ENCODE measurements around the gene TMEM98.
"Not testable (repeated sequence)": the region's sequence is repeated elsewhere in the genome, so short reads cannot be mapped to it uniquely, and the experiment has no call there.

Gene TMEM98

DNA sequence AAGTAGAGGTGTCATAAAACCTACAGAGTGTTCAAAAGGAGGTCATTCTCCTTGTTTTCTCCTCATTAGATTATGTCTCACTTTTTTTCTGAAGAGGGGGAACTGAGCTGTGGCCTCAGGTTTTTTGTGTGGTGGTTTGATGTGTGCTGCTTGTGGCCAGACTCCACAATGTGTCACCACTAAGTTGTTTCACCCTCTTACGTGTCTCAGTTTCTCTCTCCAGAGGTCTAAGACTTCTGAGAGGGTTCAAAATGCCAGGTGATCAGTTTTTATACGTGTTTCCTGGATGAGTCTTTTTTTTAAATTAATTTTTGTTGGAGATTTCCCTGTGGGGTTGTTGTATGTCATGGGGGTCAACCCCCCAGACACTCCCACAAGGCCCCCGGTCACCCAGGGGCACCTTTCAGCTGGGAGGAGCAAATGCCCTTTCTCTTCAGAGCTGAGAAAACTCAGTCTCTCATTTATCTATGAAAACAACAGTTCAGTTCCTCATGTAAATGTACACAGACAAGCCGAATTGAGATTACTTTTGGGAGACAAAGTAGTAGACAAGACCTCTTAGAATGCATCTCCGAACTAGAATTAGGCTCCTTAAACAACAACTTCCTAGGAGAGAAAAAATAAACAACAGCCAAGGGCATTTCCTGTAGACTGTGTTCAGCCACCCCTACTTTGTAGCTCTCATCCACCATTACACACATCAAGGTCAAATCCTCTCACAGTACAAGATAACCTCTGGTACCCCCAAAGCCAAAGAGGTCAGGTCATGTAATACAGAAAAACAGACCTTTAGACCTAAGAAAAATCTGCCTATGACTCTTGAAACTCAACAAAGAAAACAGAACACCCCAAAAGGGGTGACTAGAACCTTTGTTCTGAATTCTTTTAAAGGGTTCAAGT, 23.9 kb upstream of the TMEM98 start:
- H2AFZ ChIP-seq (ENCODE audit: low read depth, low read length) = no peak overlapping the region
- no peaks in the 10 kb centered on the region for H3K9me3 ChIP-seq (ENCODE audit: low read length)
- H3K27me3 ChIP-seq (ENCODE audit: insufficient read depth, low read length) = peaks cover 4% of the 10 kb centered on the region
- H3K4me3 ChIP-seq (ENCODE audit: low read length) = no peak overlapping the region
- H3K4me1 ChIP-seq (ENCODE audit: insufficient read depth, low read length) = no peaks in the 10 kb centered on the region
- H3K36me3 ChIP-seq (ENCODE audit: insufficient read depth, low read length) = no peaks in the 10 kb centered on the region

DNA sequence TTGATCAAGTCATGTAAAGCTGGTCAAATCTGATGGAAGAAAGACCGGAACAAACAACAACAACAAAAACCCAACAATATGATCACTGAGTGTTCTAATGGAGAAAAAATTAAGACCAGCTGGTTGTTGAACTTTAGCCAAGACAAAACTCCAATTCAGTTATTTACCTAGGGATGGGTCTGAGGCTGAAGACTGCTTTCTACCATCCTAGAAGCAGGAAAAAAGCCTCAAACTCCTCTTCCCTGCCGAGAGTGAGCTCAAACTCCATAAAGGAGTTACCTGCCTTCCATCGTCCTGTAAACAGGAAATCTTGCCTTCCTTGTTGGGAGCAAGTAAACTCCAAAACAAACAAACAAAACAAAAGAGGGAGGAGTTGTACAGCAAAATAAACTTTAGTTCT, 23.1 kb upstream of the TMEM98 start:
- no peaks in the 10 kb centered on the region for H3K4me1 ChIP-seq (ENCODE audit: insufficient read depth, low read length)
- H3K27me3 ChIP-seq (ENCODE audit: insufficient read depth, low read length) = peaks cover 4% of the 10 kb centered on the region
- H2AFZ ChIP-seq (ENCODE audit: low read depth, low read length) = no peak overlapping the region
- no peaks in the 10 kb centered on the region for H3K36me3 ChIP-seq (ENCODE audit: insufficient read depth, low read length)
- no peak overlapping the region for H3K4me3 ChIP-seq (ENCODE audit: low read length)
- H3K9me3 ChIP-seq (ENCODE audit: low read length) = no peaks in the 10 kb centered on the region

DNA sequence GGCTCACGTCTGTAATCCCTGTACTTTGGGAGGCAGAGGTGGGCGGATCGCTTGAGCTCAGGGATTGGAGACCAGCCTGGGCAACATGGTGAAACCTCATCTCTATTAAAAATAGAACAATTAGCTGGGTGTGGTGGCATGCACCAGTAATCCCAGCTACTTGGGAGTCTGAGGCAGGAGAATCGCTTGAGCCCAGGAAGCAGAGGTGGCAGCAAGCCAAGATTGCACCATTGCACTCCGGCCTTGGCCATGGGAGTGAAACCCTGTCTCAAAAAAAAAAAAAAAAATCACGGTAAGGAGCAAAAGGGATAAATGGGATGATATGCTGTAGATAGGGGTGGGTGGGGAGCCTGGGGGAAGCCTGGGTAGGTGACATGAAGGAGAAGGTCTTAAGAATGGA, 20.4 kb upstream of the TMEM98 start:
- Histone ChIP-seq H3K27me3 (ENCODE audit: insufficient read depth, low read length) (peaks cover 7% of the 10 kb centered on the region), H3K36me3 (ENCODE audit: insufficient read depth, low read length) (no peaks in the 10 kb centered on the region), H2AFZ (ENCODE audit: low read depth, low read length) (no peak overlapping the region), H3K4me1 (ENCODE audit: insufficient read depth, low read length) (peaks cover 3% of the 10 kb centered on the region), H3K4me3 (ENCODE audit: low read length) (no peak overlapping the region), H3K9me3 (ENCODE audit: low read length) (no peaks in the 10 kb centered on the region)

DNA sequence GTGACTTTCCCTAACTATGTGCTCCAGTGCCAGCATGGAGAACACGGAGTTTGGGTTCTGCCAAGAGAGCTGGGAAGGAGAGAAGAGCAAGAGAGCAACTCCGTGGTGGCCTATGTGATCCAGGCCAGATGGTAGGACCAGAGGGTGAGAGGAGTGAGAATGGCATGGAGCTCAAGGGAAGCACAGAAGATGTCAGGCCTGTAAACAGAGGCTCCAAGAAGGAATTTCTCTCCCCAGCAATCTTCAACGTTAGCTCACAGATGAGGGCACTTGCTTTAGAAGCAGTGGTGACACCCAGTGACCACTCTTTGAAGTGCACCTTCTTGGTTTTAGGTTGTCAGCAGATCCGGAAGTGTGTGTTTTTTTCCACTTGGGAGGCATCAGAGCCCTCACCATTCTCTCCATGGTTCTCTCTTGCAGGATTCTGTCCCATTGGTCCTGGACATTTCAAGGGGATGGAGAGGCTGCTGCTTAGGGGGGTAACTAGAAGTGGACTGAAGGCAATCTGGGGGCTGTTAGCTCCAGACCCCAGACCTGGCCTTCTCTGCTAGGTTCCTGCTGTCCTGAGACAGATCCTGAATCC, 18.1 kb upstream of the TMEM98 start:
- peaks cover 5% of the 10 kb centered on the region for H3K27me3 ChIP-seq (ENCODE audit: insufficient read depth, low read length)
- peaks cover 3% of the 10 kb centered on the region for H3K4me1 ChIP-seq (ENCODE audit: insufficient read depth, low read length)
- H2AFZ ChIP-seq (ENCODE audit: low read depth, low read length) = no peak overlapping the region
- H3K4me3 ChIP-seq (ENCODE audit: low read length) = no peak overlapping the region
- H3K36me3 ChIP-seq (ENCODE audit: insufficient read depth, low read length) = no peaks in the 10 kb centered on the region
- H3K9me3 ChIP-seq (ENCODE audit: low read length) = no peaks in the 10 kb centered on the region

DNA sequence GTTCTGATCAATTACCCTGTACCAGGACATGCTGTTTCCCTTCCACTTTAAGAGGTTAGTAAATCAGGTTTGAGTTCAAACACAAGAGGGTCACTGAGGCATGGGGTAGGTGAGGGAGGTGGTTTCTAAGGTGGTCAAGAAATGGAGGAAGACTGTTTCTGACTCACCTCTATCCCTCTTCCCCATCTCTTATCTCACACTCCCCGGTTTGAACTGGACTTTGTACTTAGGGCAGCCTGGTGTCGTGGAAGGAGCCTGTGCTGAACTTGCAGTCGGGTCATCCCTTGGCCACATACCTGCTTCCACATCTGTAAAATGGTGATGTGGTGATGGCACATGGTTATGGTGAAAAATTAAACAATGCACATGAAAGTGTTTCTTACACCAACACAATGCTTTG, 17.2 kb upstream of the TMEM98 start:
- Histone ChIP-seq H3K9me3 (ENCODE audit: low read length) (no peaks in the 10 kb centered on the region), H3K4me3 (ENCODE audit: low read length) (no peak overlapping the region), H3K4me1 (ENCODE audit: insufficient read depth, low read length) (peaks cover 3% of the 10 kb centered on the region), H3K36me3 (ENCODE audit: insufficient read depth, low read length) (no peaks in the 10 kb centered on the region), H3K27me3 (ENCODE audit: insufficient read depth, low read length) (peaks cover 3% of the 10 kb centered on the region), H2AFZ (ENCODE audit: low read depth, low read length) (no peak overlapping the region)

DNA sequence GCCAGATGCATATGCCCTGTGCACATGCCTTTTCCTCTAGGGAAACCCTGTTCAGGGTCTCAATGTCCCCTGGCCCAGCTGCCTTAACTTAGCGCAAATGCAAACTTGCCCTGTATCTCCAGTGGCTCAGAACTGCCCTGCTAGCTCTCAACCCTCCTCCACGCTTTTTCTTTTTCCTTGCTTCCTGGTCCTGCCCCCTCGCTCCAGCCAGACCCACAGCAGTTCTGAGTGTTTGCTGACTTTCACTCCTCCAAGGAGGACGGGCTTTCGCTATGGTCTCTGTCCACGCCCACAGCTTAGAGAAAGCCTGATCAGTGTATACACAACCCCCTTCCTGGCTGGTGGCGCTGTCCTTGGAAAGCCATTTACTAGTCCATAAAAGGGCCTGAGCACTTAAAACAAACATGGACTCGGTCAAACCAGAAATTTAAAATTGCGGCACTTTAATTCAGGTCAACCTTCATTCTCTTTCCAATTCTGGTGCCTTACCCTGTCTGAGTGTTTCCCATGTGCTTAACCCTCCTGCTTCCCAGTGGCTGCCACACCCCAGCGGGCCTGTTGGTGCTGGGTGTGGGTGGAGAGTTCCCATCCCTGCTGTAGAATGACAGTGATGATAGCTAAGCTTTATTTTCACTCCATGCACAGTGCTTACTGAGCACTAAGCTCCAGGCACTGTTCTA, 15.6 kb upstream of the TMEM98 start:
- Histone ChIP-seq H3K36me3 (ENCODE audit: insufficient read depth, low read length) (no peaks in the 10 kb centered on the region), H3K4me3 (ENCODE audit: low read length) (no peak overlapping the region), H2AFZ (ENCODE audit: low read depth, low read length) (no peak overlapping the region), H3K4me1 (ENCODE audit: insufficient read depth, low read length) (peaks cover 3% of the 10 kb centered on the region), H3K9me3 (ENCODE audit: low read length) (no peaks in the 10 kb centered on the region), H3K27me3 (ENCODE audit: insufficient read depth, low read length) (peaks cover 6% of the 10 kb centered on the region)

DNA sequence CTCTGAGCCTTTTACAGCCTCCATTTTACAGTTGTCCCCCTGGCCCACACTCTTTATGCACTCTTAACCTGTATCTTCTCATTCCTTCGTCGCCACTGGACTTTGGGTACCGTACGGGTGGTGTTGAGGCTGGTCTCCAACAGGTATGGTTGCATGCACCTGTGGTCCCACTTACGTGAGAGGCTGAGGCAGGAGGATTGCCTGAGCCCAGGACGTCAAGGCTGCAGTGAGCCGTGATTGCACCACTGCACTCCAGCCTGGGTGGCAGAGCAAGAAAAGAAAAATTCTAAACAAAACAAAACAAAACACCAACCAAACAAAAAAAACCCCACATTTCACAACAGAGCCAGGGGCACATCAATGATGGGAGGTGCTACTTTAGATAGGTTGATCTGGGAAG, 14.4 kb upstream of the TMEM98 start:
- H3K4me1 ChIP-seq (ENCODE audit: insufficient read depth, low read length) = peaks cover 3% of the 10 kb centered on the region
- H3K4me3 ChIP-seq (ENCODE audit: low read length) = no peak overlapping the region
- H3K27me3 ChIP-seq (ENCODE audit: insufficient read depth, low read length) = peaks cover 6% of the 10 kb centered on the region

DNA sequence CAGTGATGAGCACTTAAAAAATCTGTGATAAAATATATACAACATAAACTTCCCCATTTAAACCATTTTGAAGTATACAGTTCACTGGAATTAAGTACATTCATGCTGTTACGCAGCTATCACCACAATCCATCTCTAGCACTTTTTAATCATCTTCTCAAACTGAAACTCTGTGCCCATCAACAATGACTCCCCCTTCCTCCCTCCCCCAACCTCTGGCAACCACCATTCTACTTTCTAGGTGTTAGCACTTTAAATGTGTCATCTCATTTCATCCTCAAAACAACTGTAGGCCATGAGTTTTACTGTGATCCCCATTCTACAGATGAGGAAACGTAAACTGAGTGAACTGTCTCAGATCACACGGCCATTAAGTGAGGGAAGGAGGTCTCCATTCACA, 13.8 kb upstream of the TMEM98 start:
- Histone ChIP-seq H2AFZ (ENCODE audit: low read depth, low read length) (no peak overlapping the region), H3K27me3 (ENCODE audit: insufficient read depth, low read length) (peaks cover 6% of the 10 kb centered on the region), H3K9me3 (ENCODE audit: low read length) (no peaks in the 10 kb centered on the region), H3K36me3 (ENCODE audit: insufficient read depth, low read length) (no peaks in the 10 kb centered on the region), H3K4me1 (ENCODE audit: insufficient read depth, low read length) (peaks cover 3% of the 10 kb centered on the region), H3K4me3 (ENCODE audit: low read length) (no peak overlapping the region)

More for the DNA sequence above, 14.4 kb upstream of the TMEM98 start:
- no peaks in the 10 kb centered on the region for H3K36me3 ChIP-seq (ENCODE audit: insufficient read depth, low read length)
- no peaks in the 10 kb centered on the region for H3K9me3 ChIP-seq (ENCODE audit: low read length)
- H2AFZ ChIP-seq (ENCODE audit: low read depth, low read length) = no peak overlapping the region

DNA sequence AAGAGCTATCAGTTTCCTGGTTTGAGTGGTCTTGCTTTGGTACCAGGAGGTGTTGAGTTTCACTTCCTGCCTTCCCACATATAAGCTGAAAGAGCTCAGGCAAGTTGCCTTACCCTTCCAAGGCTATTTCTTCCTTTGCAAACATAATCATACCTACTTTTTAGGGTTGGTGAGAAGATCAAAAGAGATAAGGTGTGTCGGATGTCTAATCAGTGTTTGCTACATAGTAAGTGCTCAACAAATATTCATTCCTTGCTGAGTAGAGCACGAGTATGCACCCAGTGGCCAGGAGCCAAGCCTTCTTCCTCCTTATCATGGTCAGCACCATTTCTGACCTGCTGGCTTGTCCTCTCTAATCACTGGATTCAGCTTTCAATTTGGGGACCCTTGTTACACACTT, 12.7 kb upstream of the TMEM98 start:
- Histone ChIP-seq H3K27me3 (ENCODE audit: insufficient read depth, low read length) (peaks cover 6% of the 10 kb centered on the region), H3K4me3 (ENCODE audit: low read length) (no peak overlapping the region), H3K9me3 (ENCODE audit: low read length) (no peaks in the 10 kb centered on the region), H3K36me3 (ENCODE audit: insufficient read depth, low read length) (no peaks in the 10 kb centered on the region), H2AFZ (ENCODE audit: low read depth, low read length) (no peak overlapping the region), H3K4me1 (ENCODE audit: insufficient read depth, low read length) (peaks cover 3% of the 10 kb centered on the region)

DNA sequence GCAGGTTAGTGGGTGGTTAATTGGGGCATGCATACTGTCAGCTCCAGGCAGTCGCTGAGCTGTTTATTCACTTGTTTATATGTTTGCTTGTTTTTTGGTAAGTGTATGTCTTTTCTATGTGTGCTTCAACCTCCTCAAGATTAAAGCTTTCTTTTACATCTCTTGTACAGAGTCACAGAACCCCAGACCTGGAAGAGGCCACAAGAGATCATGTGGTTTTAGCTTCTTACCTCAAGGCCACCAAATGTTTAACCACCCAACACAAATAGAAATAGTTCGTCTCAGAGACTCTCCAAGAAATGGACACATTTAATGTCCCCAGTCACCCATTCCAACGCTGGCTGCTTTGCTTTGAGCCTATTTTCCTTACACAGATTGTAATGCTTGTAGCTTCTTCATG, 11.8 kb upstream of the TMEM98 start:
- H3K9me3 ChIP-seq (ENCODE audit: low read length) = no peaks in the 10 kb centered on the region
- H3K4me3 ChIP-seq (ENCODE audit: low read length) = no peak overlapping the region
- H3K27me3 ChIP-seq (ENCODE audit: insufficient read depth, low read length) = peaks cover 6% of the 10 kb centered on the region
- no peaks in the 10 kb centered on the region for H3K36me3 ChIP-seq (ENCODE audit: insufficient read depth, low read length)
- H3K4me1 ChIP-seq (ENCODE audit: insufficient read depth, low read length) = peaks cover 3% of the 10 kb centered on the region
- no peak overlapping the region for H2AFZ ChIP-seq (ENCODE audit: low read depth, low read length)

DNA sequence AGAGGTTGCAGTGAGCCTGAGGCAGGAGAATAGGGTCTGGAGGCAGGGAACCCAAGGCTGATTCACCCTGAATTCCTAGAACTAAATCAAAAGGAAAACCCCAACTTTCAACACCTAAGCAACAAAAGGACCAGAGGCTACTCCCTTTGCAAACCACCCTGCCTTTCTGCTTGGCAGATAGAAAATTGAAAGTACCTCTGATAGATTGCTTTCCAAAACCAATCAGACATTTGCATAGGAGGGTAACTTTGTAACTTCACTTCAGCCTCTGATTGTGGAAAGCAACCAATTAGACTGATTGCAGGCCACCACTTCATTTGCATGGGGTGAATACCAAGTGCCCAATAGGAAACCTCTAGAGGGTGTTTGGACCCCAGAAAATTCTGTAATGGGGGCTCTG, 10.9 kb upstream of the TMEM98 start:
- Histone ChIP-seq H3K4me3 (ENCODE audit: low read length) (no peak overlapping the region), H3K36me3 (ENCODE audit: insufficient read depth, low read length) (no peaks in the 10 kb centered on the region), H3K4me1 (ENCODE audit: insufficient read depth, low read length) (peaks cover 2% of the 10 kb centered on the region), H3K27me3 (ENCODE audit: insufficient read depth, low read length) (peaks cover 5% of the 10 kb centered on the region), H2AFZ (ENCODE audit: low read depth, low read length) (no peak overlapping the region), H3K9me3 (ENCODE audit: low read length) (no peaks in the 10 kb centered on the region)

DNA sequence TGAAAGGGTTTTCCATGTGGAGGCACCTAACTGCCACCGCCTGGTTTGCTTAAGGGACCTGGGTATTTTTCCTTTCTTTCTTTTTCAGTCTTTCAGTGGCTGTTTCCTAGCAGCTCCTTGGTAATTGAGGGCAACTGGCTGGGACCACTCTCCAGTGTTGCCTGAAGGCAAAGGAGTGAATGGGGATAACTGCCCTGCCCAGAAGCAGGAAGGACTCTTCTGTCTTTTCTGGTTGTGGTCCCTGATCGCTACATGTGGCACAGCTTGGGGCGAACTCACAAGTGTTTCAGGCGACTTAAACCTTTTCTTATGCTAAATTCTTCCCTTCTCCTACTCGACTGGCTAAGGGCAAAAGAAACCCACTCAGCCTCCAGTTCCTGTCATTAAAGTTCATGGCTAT, 10.1 kb upstream of the TMEM98 start:
- Histone ChIP-seq H3K27me3 (ENCODE audit: insufficient read depth, low read length) (peaks cover 3% of the 10 kb centered on the region), H3K4me3 (ENCODE audit: low read length) (no peak overlapping the region), H3K36me3 (ENCODE audit: insufficient read depth, low read length) (no peaks in the 10 kb centered on the region), H2AFZ (ENCODE audit: low read depth, low read length) (no peak overlapping the region), H3K9me3 (ENCODE audit: low read length) (no peaks in the 10 kb centered on the region), H3K4me1 (ENCODE audit: insufficient read depth, low read length) (no peaks in the 10 kb centered on the region)

DNA sequence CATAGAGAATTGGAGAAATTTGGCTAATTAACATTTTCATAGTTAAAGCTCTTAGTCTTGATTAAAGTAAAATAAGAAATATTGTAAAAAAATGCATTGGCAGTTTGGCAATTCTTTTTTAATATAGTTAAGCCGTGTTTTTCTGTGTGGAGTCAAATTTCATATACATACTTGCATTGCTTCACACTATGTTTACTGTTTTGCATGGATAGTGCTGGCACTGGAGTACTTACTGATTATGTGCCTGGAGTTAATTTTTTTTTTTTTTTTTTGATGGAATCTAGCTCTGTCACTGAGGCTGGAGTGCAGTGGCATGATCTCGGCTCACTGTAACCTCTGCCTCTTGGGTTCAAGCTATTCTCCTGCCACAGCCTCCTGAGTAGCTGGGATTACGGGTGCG, 8.1 kb upstream of the TMEM98 start:
- H3K4me3 ChIP-seq (ENCODE audit: low read length); H3K27me3 ChIP-seq (ENCODE audit: insufficient read depth, low read length); H3K9me3 ChIP-seq (ENCODE audit: low read length); H3K4me1 ChIP-seq (ENCODE audit: insufficient read depth, low read length); H2AFZ ChIP-seq (ENCODE audit: low read depth, low read length); H3K36me3 ChIP-seq (ENCODE audit: insufficient read depth, low read length): not testable (repeated sequence)

All from neuron (in vitro differentiated cells).